ENCODE measurements around the gene MIF. TPM values are rescaled to one million over a fixed set of nuclear protein-coding genes. Genes with fewer than 3 reads are reported as not detected.
"Not testable (repeated sequence)": the region's sequence is repeated elsewhere in the genome, so short reads cannot be mapped to it uniquely, and the experiment has no call there.

MIF gene
- total RNA-seq, 4 donors from 2014 or later: 342 to 807 (median 472) TPM

DNA sequence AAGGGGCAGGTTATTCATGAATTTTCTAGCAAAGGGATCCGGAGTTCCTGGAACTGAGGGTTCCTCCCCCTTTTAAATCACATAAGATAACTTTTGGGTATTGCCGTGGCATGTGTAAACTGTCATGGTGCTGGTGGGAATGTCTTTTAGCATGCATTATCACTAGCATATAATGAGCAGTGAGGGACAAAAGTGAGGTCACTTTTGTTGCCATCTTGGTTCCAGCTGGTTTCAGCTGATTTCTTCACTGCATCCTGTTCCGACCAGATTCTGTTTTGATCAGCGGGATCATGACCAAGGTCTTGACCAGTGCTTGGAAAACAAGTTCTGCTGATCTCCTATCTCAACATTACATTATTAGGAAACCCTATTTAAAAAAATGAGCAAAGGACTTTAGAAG is 7.4 kb downstream of the MIF start:
- H3K9me3 ChIP-seq: no peaks in the 10 kb centered on the region
- no peak overlapping the region for H3K27ac ChIP-seq
- no peak for TF ChIP-seq POLR2A (IDR thresholded peaks at IDR 0.05)
- TF ChIP-seq, protein P1, sequence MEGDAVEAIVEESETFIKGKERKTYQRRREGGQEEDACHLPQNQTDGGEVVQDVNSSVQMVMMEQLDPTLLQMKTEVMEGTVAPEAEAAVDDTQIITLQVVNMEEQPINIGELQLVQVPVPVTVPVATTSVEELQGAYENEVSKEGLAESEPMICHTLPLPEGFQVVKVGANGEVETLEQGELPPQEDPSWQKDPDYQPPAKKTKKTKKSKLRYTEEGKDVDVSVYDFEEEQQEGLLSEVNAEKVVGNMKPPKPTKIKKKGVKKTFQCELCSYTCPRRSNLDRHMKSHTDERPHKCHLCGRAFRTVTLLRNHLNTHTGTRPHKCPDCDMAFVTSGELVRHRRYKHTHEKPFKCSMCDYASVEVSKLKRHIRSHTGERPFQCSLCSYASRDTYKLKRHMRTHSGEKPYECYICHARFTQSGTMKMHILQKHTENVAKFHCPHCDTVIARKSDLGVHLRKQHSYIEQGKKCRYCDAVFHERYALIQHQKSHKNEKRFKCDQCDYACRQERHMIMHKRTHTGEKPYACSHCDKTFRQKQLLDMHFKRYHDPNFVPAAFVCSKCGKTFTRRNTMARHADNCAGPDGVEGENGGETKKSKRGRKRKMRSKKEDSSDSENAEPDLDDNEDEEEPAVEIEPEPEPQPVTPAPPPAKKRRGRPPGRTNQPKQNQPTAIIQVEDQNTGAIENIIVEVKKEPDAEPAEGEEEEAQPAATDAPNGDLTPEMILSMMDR (IDR thresholded peaks at IDR 0.05): no peak
- DNase-seq: no peak
- no peak overlapping the region for H3K4me3 ChIP-seq (replicated peaks in 1 of 3)
- H3K27me3 ChIP-seq: no peaks in the 10 kb centered on the region
- WGBS, 2 donors: 89 to 94% methylated on average over 4 of the region's 4 CpGs
- intact Hi-C loops (cut with DNase I): no loop called here
- peaks cover 0 to 12% of the 10 kb centered on the region in 2 donors for H3K4me1 ChIP-seq
- H3K36me3 ChIP-seq: peaks cover 6 to 9% of the 10 kb centered on the region in 2 donors

DNA sequence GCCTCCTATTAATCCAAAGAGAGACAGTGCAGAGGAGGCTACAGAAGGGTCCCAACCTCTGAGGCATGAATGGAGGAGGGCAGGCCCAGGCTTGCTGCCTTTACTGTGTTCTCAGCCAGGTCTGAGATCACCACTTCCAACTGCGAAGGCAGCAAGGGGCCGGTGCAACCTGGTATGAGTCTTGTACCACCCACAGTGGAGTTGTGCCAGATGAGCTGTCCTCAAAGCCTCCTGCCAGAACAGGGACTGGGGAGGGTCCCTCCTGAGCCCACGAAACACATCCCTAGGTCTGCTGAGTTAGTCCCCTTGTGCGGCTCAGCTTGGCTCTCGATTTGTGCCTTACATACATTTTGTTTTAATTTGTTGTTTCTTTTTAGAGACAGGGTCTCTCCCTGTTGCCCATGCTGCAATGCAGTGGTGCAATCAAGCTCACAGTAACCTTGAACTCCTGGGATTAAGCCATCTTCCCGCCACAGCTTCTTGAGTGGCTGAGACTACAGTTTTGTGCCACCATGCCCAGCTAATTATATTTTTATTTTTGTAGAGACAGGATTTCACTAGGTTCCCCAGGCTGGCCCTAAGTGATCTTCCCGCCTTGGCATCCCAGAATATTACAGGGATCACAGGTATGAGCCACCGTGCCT is 9.3 kb downstream of the MIF start:
- Histone ChIP-seq H3K36me3 (no peaks in the 10 kb centered on the region), H3K9me3 (no peaks in the 10 kb centered on the region), H3K4me3 (replicated peaks in 1 of 3) (no peak overlapping the region), H3K27me3 (no peaks in the 10 kb centered on the region), H3K4me1 (peaks cover 0 to 4% of the 10 kb centered on the region in 2 donors), H3K27ac (no peak overlapping the region)
- 92 to 95% methylated on average over 8 of the region's 8 CpGs for WGBS, 2 donors
- intact Hi-C loops (cut with DNase I): no loop called here
- DNase-seq: no peak
- TF ChIP-seq, protein P1 (IDR thresholded peaks at IDR 0.05): no peak
- no peak for TF ChIP-seq POLR2A (IDR thresholded peaks at IDR 0.05)

DNA sequence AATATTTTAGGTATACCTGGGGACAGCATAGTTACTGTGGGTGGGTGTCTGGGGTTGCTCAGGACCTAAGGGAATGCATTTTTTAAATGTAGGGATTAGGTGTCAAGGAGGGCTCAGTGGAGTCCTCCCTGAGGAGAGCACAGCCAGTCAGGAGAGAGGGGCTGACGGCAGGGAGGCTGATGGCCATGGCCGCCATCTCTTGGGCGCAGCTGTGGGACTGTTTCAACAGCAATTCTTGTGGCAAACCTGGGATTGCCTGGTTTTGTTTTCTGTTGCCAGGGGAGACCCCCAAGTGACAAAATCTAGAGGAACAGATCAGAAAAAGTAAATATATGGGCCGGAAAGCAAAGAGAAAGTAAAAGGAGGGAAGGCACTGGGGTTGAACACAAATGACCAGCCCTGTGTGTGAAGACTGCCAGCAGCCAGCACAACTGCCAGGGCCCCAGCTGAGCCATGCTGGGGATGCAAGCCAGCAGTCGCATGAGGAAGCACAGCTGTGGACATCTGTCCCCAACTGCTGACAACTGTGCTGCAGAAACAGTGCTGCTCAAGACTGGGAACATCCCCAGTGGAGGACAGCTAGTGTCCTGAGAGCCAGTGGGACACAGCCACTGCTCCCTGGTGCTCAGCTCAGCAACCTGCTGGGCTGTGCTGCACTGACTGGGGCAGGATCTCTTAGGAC is 10.5 kb downstream of the MIF start:
- intact Hi-C loops (cut with DNase I): no loop called here
- Histone ChIP-seq H3K27me3 (no peaks in the 10 kb centered on the region), H3K9me3 (no peaks in the 10 kb centered on the region), H3K27ac (no peak overlapping the region), H3K4me1 (peaks cover 0 to 13% of the 10 kb centered on the region in 2 donors), H3K4me3 (replicated peaks in 1 of 3) (no peak overlapping the region), H3K36me3 (no peaks in the 10 kb centered on the region)
- 81 to 82% methylated on average over 5 of the region's 5 CpGs for WGBS, 2 donors
- DNase-seq: no peak
- TF ChIP-seq, protein P1 (IDR thresholded peaks at IDR 0.05): no peak

DNA sequence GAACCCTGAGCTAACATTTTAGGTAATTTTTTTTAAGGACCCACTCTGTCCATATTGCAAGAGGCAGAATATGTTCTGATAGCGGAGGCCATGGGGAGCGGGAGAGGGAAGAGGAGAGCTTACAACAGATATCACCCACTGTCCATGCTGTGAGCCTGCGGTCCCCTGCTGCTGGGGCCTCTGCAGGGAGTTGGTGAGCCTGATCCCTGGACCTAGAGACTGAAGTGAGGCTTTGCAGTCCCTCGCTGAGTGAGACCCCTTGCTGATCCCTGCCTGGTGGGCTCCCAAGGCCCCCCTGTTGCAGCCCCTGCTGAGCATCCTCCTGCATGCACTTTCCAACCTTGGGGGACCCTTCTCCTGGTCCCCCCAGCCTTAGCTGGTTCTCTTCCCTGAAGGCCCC is 12.5 kb downstream of the MIF start:
- DNase-seq: no peak
- H3K27me3 ChIP-seq: no peaks in the 10 kb centered on the region
- intact Hi-C loops (cut with DNase I): no loop called here
- no peaks in the 10 kb centered on the region for H3K36me3 ChIP-seq
- no peaks in the 10 kb centered on the region for H3K9me3 ChIP-seq
- H3K4me1 ChIP-seq: peaks cover 0 to 14% of the 10 kb centered on the region in 2 donors
- H3K27ac ChIP-seq: no peak overlapping the region
- WGBS, 2 donors: 94 to 100% methylated on average over 4 of the region's 4 CpGs
- no peak for TF ChIP-seq POLR2A (IDR thresholded peaks at IDR 0.05)
- TF ChIP-seq, protein P1 (IDR thresholded peaks at IDR 0.05): no peak
- H3K4me3 ChIP-seq (replicated peaks in 1 of 3): no peak overlapping the region

DNA sequence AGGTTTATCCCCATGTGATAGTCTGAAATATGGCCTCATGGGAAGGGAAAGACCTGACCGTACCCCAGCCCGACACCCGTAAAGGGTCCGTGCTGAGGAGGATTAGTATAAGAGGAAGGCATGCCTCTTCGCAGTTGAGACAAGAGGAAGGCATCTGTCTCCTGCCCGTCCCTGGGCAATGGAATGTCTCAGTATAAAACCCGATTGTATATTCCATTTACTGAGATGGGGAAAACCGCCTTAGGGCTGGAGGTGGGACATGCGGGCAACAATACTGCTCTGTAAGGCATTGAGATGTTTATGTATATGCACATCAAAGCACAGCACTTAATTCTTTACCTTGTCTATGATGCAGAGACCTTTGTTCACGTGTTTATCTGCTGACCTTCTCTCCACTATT is 13.2 kb downstream of the MIF start:
- DNase-seq; H3K9me3 ChIP-seq; H3K36me3 ChIP-seq; H3K4me3 ChIP-seq (replicated peaks in 1 of 3); H3K27me3 ChIP-seq; H3K27ac ChIP-seq; intact Hi-C loops (cut with DNase I): not testable (repeated sequence)
- H3K4me1 ChIP-seq: peaks cover 0 to 14% of the 10 kb centered on the region in 2 donors
- WGBS, 2 donors: 55 to 56% methylated on average over 10 of the region's 10 CpGs

All from thyroid gland (tissue), 4 donors.